Left lung (tissue), 10 donors: ENCODE measurements around the gene EHD3. TPM values are rescaled to one million over a fixed set of nuclear protein-coding genes. Genes with fewer than 3 reads are reported as not detected.

Source experiments
- ATAC-seq: fragments of 200-7000 bp; cut with Tn5 transposase; one replicate; pipeline ENCODE4 v1.9.1; 2020; ENCODE audit warnings: moderate library complexity
- DNase-seq, 4 donors: peaks; one replicate each; pipeline ENCODE4 v3.0.0-alpha.2; 2013 to 2020
- H3K27ac ChIP-seq, 2 donors: fragments of 200-600 bp; sonication (generic) in 1 of 2; one replicate each; pipeline versions ENCODE4 v1.5.0 to v1.8.0; 2020 to 2021
- H3K27me3 ChIP-seq, 2 donors: fragments of 200-600 bp; sonication (generic) in 1 of 2; one replicate each; pipeline versions ENCODE4 v1.5.0 to v1.8.0; 2020 to 2021
- H3K36me3 ChIP-seq, 2 donors: fragments of 200-600 bp; sonication (generic) in 1 of 2; one replicate each; pipeline versions ENCODE4 v1.5.0 to v1.8.0; 2020 to 2021
- H3K4me1 ChIP-seq, 2 donors: fragments of 200-600 bp; one replicate each; pipeline ENCODE4 v1.8.0; 2021
- H3K4me3 ChIP-seq, 2 donors: fragments of 200-600 bp; sonication (generic) in 1 of 2; one replicate each; pipeline versions ENCODE4 v1.5.0 to v1.8.0; 2020 to 2021; ENCODE audit warnings: mild to moderate bottlenecking in 1 of 2
- H3K9me3 ChIP-seq, 2 donors: fragments of 200-600 bp; sonication (generic) in 1 of 2; one replicate each; pipeline versions ENCODE4 v1.5.0 to v1.8.0; 2020 to 2021
- CTCF ChIP-seq, 2 donors: fragments of 200-600 bp; sonication (generic) in 1 of 2; IDR thresholded peaks; one replicate each; pipeline versions ENCODE4 v1.5.0 to v1.8.0; 2021; ENCODE audit warnings: antibody characterized with exemption in 2 of 2
- intact Hi-C, 2 donors: fragments of 100-400 bp; cut with DNase I; formaldehyde crosslinking; loops; one replicate each; pipeline versions ENCODE4 v1.11.2 to v1.14.2; 2022
- polyA plus RNA-seq, 6 donors: library from polyadenylated mRNA; unstranded; fragments of 120-200 nt; gene quantifications; one replicate each; pipeline ENCODE4 v1.2.1, GENCODE V29; 2013; ENCODE audit not compliant: insufficient read length in 6 of 6
- total RNA-seq, 2 donors: library from RNA; stranded (reverse); fragmentation: NEBNext Ultra II Directional; extraction: Animal tissue kit (Norgen Biotek cat#: 25700); gene quantifications; one replicate each; pipeline ENCODE4 v1.2.1, GENCODE V29; 2021
- donor health status: DM: no; HTN: yes; CAD: no.
- donor health status: DM: no; HTN: no; CAD: no.

Gene EHD3
- total and polyA plus RNA-seq, 8 donors = 6.8 to 12.1 (median 8.9) TPM

- intact Hi-C loops = no loop called here
- Histone ChIP-seq H3K4me1 (no peaks in the 10 kb centered on the region), H3K36me3 (no peaks in the 10 kb centered on the region), H3K27me3 (no peaks in the 10 kb centered on the region), H3K4me3 (no peak overlapping the region), H3K27ac (no peak overlapping the region), H3K9me3 (no peaks in the 10 kb centered on the region)
- DNase-seq = no peak
- no peak for TF ChIP-seq CTCF (IDR thresholded peaks at IDR 0.05)
- ATAC-seq = no peak
These were observed 24.4 kb downstream of the EHD3 start for GRCh38 chr2:31258351-31258750.

- no peak for ATAC-seq
- Histone ChIP-seq H3K9me3 (no peaks in the 10 kb centered on the region), H3K36me3 (no peaks in the 10 kb centered on the region), H3K27me3 (no peaks in the 10 kb centered on the region), H3K27ac (no peak overlapping the region), H3K4me1 (no peaks in the 10 kb centered on the region), H3K4me3 (no peak overlapping the region)
- DNase-seq = no peak
- intact Hi-C loops = no loop called here
- TF ChIP-seq CTCF (IDR thresholded peaks at IDR 0.05) = no peak
These were observed 25.1 kb downstream of the EHD3 start for GRCh38 chr2:31259075-31259474.

DNA sequence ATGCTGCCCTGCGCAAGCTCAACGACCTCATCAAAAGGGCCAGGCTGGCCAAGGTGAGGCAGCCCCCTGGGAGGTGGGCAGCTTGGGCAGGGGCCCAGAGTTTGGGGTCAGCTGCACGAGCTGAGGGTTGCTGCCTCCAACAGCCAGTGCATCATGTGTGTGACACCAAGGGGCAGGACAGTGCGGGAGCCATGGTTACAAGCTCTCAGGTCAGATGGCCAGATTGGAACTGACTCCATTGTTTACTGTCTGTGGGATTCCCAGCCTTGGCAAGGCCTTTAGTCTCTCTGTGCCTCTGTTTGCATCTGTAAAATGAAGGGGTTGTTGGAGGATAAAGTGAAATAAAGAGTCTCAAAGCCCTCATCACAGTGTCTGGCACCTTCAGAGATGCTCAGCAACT lies 26.9 kb downstream of the EHD3 start:
- Histone ChIP-seq H3K27me3 (no peaks in the 10 kb centered on the region), H3K9me3 (no peaks in the 10 kb centered on the region), H3K4me1 (no peaks in the 10 kb centered on the region), H3K27ac (no peak overlapping the region), H3K36me3 (no peaks in the 10 kb centered on the region), H3K4me3 (no peak overlapping the region)
- no peak for ATAC-seq
- intact Hi-C loops = no loop called here
- TF ChIP-seq CTCF (IDR thresholded peaks at IDR 0.05) = no peak
- DNase-seq = no peak

DNA sequence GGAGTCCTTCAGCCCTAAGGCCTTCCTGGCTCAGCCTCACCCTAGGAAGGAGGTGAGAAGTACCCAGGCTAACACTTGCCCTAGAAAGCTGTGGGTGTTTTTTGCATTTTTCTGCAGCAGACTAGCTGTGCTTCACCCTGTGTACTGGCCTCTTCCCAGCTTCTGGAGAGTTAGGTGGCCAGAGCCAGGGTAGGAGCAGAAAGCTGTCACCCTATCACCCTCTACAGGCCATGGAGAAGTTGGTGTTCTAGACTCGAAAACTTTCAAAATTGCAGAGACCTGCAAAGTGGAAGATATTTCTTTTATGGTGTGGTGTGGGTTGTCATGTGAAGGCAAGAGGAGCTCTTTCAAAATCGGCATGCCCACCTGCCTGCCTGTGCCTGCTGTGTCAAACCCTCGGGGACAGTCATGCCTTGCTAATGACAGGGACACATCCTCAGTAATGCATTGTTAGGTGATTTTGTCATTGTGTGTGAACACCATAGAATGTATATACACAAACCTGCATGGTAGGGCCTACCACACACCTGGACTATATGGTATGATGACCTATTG lies 29.8 kb downstream of the EHD3 start:
- ATAC-seq (no peak), DNase-seq (no peak)
- no peaks in the 10 kb centered on the region for H3K9me3 ChIP-seq
- no peak overlapping the region for H3K27ac ChIP-seq
- H3K4me1 ChIP-seq = no peaks in the 10 kb centered on the region
- no peak overlapping the region for H3K4me3 ChIP-seq
- H3K27me3 ChIP-seq = no peaks in the 10 kb centered on the region
- no peak for TF ChIP-seq CTCF (IDR thresholded peaks at IDR 0.05)
- H3K36me3 ChIP-seq = no peaks in the 10 kb centered on the region
- intact Hi-C loops = no loop called here

GRCh38 chr2:31265234-31265633 lies 31.3 kb downstream of the EHD3 start:
- no peak for TF ChIP-seq CTCF (IDR thresholded peaks at IDR 0.05)
- H3K27ac ChIP-seq = no peak overlapping the region
- DNase-seq = no peak

More at GRCh38 chr2:31265234-31265633, 31.3 kb downstream of the EHD3 start:
- H3K4me3 ChIP-seq = no peak overlapping the region
- H3K9me3 ChIP-seq = no peaks in the 10 kb centered on the region
- intact Hi-C loops = no loop called here
- ATAC-seq = no peak
- H3K27me3 ChIP-seq = no peaks in the 10 kb centered on the region
- no peaks in the 10 kb centered on the region for H3K4me1 ChIP-seq
- no peaks in the 10 kb centered on the region for H3K36me3 ChIP-seq
